Right lobe of liver (tissue), 4 donors: ENCODE data around the gene MYLK.

Experiments used
- POLR2A ChIP-seq: fragments of 450-650 bp; IDR thresholded peaks from one replicate; pipeline ENCODE4 v1.6.1; 2017; ENCODE audit warnings: antibody characterized with exemption, mild to moderate bottlenecking
- TF ChIP-seq, protein P1 (sequence below), 4 donors: fragments of 200-600 bp in 3 of 4; fragments of 450-650 bp in 1 of 4; IDR thresholded peaks; one replicate each; pipeline versions ENCODE4 v1.5.1 to v1.8.0; 2016 to 2022; ENCODE audit warnings: antibody characterized with exemption in 4 of 4, mild to moderate bottlenecking in 2 of 4
- donor health status: DM: no; HTN: no; CAD: no.
- donor health status: DM: no; HTN: no; CAD: no.
- donor health status: DM: no; HTN: yes; CAD: no.

DNA sequence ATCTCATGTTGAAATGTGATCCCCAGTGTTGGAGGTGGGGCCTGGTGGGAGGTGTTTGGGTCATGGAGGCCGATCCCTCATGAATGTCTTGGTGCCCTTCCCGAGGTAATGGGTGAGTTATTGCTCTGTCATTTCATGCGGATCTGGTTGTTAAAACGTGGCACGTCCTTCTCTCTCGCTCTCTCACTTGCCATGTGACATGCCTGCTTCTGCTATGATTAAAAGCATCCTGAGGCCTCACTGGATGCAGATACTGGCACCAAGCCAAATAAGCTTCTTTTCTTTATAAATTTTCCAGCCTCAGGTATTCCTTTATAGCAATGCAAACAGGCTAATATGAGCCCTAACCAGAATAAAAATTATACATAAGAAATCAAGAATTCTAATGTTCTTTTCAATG lies 267.5 kb downstream of the MYLK start:
- no peak for TF ChIP-seq POLR2A
- TF ChIP-seq, protein P1, sequence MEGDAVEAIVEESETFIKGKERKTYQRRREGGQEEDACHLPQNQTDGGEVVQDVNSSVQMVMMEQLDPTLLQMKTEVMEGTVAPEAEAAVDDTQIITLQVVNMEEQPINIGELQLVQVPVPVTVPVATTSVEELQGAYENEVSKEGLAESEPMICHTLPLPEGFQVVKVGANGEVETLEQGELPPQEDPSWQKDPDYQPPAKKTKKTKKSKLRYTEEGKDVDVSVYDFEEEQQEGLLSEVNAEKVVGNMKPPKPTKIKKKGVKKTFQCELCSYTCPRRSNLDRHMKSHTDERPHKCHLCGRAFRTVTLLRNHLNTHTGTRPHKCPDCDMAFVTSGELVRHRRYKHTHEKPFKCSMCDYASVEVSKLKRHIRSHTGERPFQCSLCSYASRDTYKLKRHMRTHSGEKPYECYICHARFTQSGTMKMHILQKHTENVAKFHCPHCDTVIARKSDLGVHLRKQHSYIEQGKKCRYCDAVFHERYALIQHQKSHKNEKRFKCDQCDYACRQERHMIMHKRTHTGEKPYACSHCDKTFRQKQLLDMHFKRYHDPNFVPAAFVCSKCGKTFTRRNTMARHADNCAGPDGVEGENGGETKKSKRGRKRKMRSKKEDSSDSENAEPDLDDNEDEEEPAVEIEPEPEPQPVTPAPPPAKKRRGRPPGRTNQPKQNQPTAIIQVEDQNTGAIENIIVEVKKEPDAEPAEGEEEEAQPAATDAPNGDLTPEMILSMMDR (IDR thresholded peaks at IDR 0.05), result no peak
